EL (cell line): ENCODE results near the gene DNM3.

Experiments
- DNase-seq: peaks from one replicate; pipeline ENCODE4 v3.0.0-alpha.2; 2016

DNM3 gene

DNA sequence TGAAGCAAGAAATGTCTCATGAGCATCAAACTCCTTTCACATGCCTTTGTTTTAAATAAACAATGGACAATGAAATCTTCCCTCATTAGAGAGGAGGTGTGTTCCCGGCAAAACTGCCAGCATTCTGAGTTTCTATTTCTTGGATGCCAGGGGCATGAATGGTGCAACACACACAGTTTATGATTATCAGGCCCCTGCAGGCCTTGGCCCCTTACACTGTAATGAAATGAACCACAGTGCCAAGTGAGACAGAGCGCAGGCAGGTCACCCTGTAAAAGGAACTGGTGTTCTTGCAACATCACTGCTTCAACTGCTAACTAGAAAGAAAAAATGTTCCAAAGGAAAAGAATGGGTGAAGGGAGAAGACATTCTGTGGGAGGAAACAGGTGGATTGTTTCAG is 606.3 kb downstream of the DNM3 start:
- no peak for DNase-seq

- no peak for DNase-seq
These were observed 607.8 kb downstream of the DNM3 start for GRCh38 chr1:172448995-172449584.

DNA sequence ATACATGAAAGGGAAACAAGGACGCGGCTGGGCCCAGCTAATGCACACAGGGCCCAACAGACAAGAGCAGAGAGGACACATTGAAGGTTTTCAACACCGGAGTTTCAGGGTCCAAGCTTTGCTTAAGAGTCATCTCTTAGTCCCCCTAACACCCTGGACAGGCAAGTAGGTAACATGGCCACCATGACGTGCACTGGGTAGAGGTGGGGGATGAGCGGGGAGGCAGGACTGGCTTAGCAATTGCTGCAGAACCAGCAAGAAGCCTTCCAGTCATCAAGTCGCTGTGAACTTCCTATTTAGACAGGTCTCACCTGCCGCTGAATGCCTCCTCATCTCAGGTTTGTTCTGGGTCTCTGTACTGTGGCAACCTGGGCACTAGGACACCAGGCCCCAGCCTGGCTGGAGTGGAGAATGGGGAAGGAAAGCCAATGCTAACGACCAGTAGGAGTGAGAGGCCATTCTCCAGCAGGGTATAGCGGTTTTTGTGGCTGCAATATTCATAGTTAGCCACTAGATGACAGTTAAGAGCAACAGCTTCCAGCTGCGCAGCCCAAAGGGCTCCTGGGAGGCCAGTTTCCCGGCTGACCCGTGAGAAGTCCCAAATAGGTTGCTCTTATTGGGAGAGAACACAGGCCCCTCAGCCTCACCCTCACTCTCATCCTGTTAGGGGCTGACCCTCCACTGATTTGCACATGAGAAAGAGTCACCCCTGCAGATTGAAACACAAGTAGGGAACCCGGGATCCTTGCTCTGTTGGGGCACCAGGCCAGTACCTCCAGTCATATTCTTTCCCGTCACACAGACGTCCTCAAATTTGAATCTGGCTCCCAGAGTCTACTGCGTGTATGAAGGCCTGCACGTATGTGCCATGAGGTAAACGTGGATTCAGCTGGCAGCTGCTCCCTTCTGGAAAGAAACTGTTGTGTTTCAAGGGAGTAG is 608.6 kb downstream of the DNM3 start:
- DNase-seq = peak; percentile 69

GRCh38 chr1:172450524-172450885 is 609.2 kb downstream of the DNM3 start:
- DNase-seq = no peak

- DNase-seq = peak; percentile 59
These were observed 609.7 kb downstream of the DNM3 start for GRCh38 chr1:172451002-172451443.

GRCh38 chr1:172452536-172453152 is 611.3 kb downstream of the DNM3 start:
- peak; percentile 17 for DNase-seq

- no peak for DNase-seq
These were observed 611.9 kb downstream of the DNM3 start for GRCh38 chr1:172453153-172453545.

DNA sequence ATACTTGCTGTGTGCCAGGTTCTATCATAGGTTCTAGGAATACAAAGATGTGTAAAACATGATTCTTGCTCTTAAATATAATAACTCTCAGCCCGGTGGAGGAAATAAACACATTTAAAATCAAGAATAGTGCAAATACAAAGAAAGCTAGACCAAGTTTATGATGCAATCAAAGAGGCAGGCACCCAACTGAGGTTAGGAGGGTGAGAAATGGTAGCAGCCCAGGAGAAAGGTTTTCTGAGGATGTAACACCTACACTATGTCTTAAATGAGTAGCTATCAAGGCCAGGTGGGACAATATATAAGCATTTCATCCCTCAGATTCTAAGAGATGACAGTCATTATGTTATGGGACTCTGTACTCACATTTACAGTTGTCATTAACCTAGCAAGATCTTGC is 612.3 kb downstream of the DNM3 start:
- no peak for DNase-seq

- no peak for DNase-seq
These were observed 614.2 kb downstream of the DNM3 start for GRCh38 chr1:172455451-172455850.

DNA sequence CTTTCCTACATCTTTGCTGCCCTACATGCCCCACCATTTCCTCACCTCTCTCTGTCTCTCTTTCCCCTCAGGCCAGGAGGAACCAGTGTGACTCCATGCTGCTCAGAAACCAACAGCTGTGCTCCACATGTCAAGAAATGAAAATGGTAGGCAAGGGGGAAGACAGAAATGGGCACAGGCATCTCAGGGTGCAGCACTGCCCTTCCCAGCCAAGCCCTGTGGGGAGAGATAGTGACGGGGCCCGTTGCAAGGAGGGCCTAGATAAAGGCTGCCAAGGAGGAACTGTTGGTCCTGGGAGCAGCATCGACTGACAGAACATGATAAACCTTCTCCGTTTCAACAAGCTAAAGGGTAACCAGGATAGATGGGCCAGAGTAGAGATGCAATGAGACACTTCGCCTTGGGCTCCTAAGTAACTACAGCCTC is 615.1 kb downstream of the DNM3 start:
- DNase-seq = no peak

DNA sequence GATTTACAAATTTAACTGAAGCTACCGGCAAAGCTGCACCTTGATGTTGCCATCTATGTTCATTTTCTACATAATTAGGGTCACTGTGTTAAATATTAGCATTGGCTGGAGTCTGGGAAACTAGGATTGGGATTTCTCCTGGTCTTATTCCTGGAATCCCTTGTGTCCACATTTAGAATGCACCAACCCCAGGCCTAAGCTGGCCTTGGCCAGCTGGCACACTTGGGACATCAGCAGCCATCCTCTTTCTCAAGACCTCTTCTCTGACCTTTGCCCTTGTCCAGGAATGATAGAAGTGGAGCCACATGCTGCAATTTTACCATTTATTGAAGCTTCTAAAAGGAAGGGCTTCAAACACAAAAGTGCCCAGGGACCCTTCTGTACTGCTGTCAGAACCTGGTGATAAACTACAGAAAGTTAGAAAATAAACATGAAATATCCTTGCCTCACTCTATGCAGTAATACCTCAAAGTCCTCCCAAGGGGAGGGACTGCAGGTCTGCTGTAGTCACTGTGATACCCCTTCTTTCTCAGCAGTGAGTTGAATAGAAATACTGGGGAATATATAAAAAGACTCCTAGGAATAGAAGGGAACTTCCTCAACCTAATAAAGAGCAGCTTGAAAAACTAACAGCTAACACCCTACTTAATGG is 616.3 kb downstream of the DNM3 start:
- DNase-seq = no peak

GRCh38 chr1:172460177-172460576 is 618.9 kb downstream of the DNM3 start:
- DNase-seq = no peak

GRCh38 chr1:172460887-172461315 is 619.6 kb downstream of the DNM3 start:
- peak; percentile 23 for DNase-seq
